Measurements from ENCODE around the gene ADGRB2.

Gene ADGRB2

GRCh38 chr1:31793586-31794285 lies 29.6 kb upstream of the ADGRB2 start:
- DNase-seq = no peak

- DNase-seq = no peak
Measured at GRCh38 chr1:31793086-31793485, 28.9 kb upstream of the ADGRB2 start.

GRCh38 chr1:31792541-31792940 lies 28.4 kb upstream of the ADGRB2 start:
- DNase-seq = no peak

- no peak for DNase-seq
Measured at GRCh38 chr1:31792116-31792515, 28.0 kb upstream of the ADGRB2 start.

GRCh38 chr1:31791131-31791858 lies 27.2 kb upstream of the ADGRB2 start:
- no peak for DNase-seq

GRCh38 chr1:31790641-31791091 lies 26.5 kb upstream of the ADGRB2 start:
- no peak for DNase-seq

- no peak for DNase-seq
Measured at GRCh38 chr1:31790140-31790539, 26.0 kb upstream of the ADGRB2 start.

- peak; percentile 93 for DNase-seq
Measured at GRCh38 chr1:31789259-31790065, 25.3 kb upstream of the ADGRB2 start.

GRCh38 chr1:31788825-31789256 lies 24.7 kb upstream of the ADGRB2 start:
- no peak for DNase-seq

GRCh38 chr1:31788138-31788824 lies 24.1 kb upstream of the ADGRB2 start:
- DNase-seq = peak; percentile 74

- DNase-seq = no peak
Measured at GRCh38 chr1:31787786-31788137, 23.6 kb upstream of the ADGRB2 start.

GRCh38 chr1:31787261-31787660 lies 23.1 kb upstream of the ADGRB2 start:
- DNase-seq = no peak

GRCh38 chr1:31786366-31787060 lies 22.4 kb upstream of the ADGRB2 start:
- no peak for DNase-seq

GRCh38 chr1:31785947-31786290 lies 21.8 kb upstream of the ADGRB2 start:
- no peak for DNase-seq

GRCh38 chr1:31785020-31785946 lies 21.1 kb upstream of the ADGRB2 start:
- no peak for DNase-seq

- DNase-seq = no peak
Measured at GRCh38 chr1:31784356-31785019, 20.3 kb upstream of the ADGRB2 start.

GRCh38 chr1:31783846-31784245 lies 19.7 kb upstream of the ADGRB2 start:
- no peak for DNase-seq

GRCh38 chr1:31782421-31783410 lies 18.6 kb upstream of the ADGRB2 start:
- no peak for DNase-seq

GRCh38 chr1:31781756-31782371 lies 17.7 kb upstream of the ADGRB2 start:
- DNase-seq = no peak
